GM12873 (cell line): Measurements from ENCODE around the gene PDLIM7.

Source experiments
- CTCF ChIP-seq: IDR thresholded peaks from 2 replicates; pipeline ENCODE4 v1.5.1; 2012; ENCODE audit warnings: low read depth, mild to moderate bottlenecking, moderate library complexity, low read length, control low read depth; ENCODE audit not compliant: insufficient read depth; ENCODE audit errors: missing control alignments

The PDLIM7 gene

GRCh38 chr5:177538876-177539275 is 41.5 kb upstream of the PDLIM7 start:
- TF ChIP-seq CTCF = no peak

GRCh38 chr5:177537389-177538361 is 40.3 kb upstream of the PDLIM7 start:
- TF ChIP-seq CTCF = no peak

GRCh38 chr5:177536386-177536785 is 39.0 kb upstream of the PDLIM7 start:
- no peak for TF ChIP-seq CTCF

- no peak for TF ChIP-seq CTCF
Observed at GRCh38 chr5:177535125-177535524, 37.7 kb upstream of the PDLIM7 start.

- TF ChIP-seq CTCF = no peak
Observed at GRCh38 chr5:177531209-177531940, 34.0 kb upstream of the PDLIM7 start.

GRCh38 chr5:177530638-177531037 is 33.2 kb upstream of the PDLIM7 start:
- TF ChIP-seq CTCF = no peak
